Upper lobe of left lung (tissue), 4 donors: ENCODE results near the gene MYOM1.

Experiments
- EP300 ChIP-seq, 4 donors: sonication (generic); formaldehyde crosslinking; IDR thresholded peaks; one replicate each; pipeline ENCODE4 v1.5.1; 2017; ENCODE audit warnings: antibody characterized with exemption in 4 of 4, control low read depth in 2 of 4
- POLR2AphosphoS5 ChIP-seq, 2 donors: sonication (generic); formaldehyde crosslinking; IDR thresholded peaks; one replicate each; pipeline ENCODE4 v1.5.1; 2017; ENCODE audit warnings: antibody characterized with exemption in 2 of 2
- TF ChIP-seq, protein P1 (sequence below), 6 experiments: fragments of 450-650 bp in 4 of 6; fragments of 200-600 bp in 2 of 6; sonication (generic) in 2 of 6; IDR thresholded peaks; one replicate each; pipeline ENCODE4 v1.5.1; 2016 to 2019; ENCODE audit warnings: antibody characterized with exemption in 6 of 6

DNA sequence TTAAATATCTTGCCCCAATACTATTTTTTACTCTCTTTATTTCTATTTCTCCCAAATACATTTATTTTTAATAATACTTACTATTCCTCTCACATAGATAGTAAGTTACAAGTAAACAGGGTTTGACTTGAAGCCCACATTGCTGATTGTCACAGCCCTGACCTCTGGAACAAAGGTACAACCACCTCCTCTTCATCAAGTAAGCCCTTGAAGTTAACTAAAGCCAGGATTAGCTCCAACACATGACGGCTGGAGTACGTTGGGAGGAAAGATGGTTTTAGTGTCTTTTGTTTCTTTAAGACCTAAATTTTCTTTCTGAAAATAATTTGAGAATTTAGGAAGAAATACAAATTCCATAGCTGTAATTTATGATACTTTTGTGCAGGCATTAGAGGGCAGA is 949 bp downstream of the MYOM1 start:
- TF ChIP-seq POLR2AphosphoS5 (IDR thresholded peaks at IDR 0.05) (no peak), EP300 (IDR thresholded peaks at IDR 0.05) (no peak)
- TF ChIP-seq, protein P1, sequence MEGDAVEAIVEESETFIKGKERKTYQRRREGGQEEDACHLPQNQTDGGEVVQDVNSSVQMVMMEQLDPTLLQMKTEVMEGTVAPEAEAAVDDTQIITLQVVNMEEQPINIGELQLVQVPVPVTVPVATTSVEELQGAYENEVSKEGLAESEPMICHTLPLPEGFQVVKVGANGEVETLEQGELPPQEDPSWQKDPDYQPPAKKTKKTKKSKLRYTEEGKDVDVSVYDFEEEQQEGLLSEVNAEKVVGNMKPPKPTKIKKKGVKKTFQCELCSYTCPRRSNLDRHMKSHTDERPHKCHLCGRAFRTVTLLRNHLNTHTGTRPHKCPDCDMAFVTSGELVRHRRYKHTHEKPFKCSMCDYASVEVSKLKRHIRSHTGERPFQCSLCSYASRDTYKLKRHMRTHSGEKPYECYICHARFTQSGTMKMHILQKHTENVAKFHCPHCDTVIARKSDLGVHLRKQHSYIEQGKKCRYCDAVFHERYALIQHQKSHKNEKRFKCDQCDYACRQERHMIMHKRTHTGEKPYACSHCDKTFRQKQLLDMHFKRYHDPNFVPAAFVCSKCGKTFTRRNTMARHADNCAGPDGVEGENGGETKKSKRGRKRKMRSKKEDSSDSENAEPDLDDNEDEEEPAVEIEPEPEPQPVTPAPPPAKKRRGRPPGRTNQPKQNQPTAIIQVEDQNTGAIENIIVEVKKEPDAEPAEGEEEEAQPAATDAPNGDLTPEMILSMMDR (IDR thresholded peaks at IDR 0.05) = no peak
